ENCODE measurements around the gene PRRT1.

GRCh38 chr6:32111424-32112066, 40.2 kb downstream of the PRRT1 start:
- TF ChIP-seq CTCF (conservative IDR thresholded peaks at IDR 0.05; ENCODE audit: low read length) (no peak), EZH2phosphoT487 (IDR thresholded peaks at IDR 0.05; ENCODE audit: borderline replicate concordance, low read depth, low read length) (no peak)

Data from OCI-LY7 (cell line).